ENCODE results near the gene TOMM20. TPM values are rescaled to one million over a fixed set of nuclear protein-coding genes. Genes with fewer than 3 reads are reported as not detected.

The TOMM20 gene
- total RNA-seq, 1 donor from 2014 or later, result 70.6 TPM

- intact Hi-C loops (cut with micrococcal nuclease), result no loop called here
Observed at GRCh38 chr1:235136111-235136510, 7.5 kb upstream of the TOMM20 start.

GRCh38 chr1:235134171-235134570, 5.5 kb upstream of the TOMM20 start:
- intact Hi-C loops (cut with micrococcal nuclease), result no loop called here

GRCh38 chr1:235133086-235133485, 4.4 kb upstream of the TOMM20 start:
- intact Hi-C loops (cut with micrococcal nuclease), result no loop called here

GRCh38 chr1:235131961-235132360, 3.3 kb upstream of the TOMM20 start:
- intact Hi-C loops (cut with micrococcal nuclease), result no loop called here

- intact Hi-C loops (cut with micrococcal nuclease), result no loop called here
Observed at GRCh38 chr1:235130766-235131270, 2.2 kb upstream of the TOMM20 start.

- intact Hi-C loops (cut with micrococcal nuclease), result loop anchor here (2.0 to 5.0 kb wide), 2 partner anchors 375 to 758 kb away; partner anchors contain the start of genes B3GALNT2 and COA6
Observed at GRCh38 chr1:235129774-235130570, 1.3 kb upstream of the TOMM20 start.

DNA sequence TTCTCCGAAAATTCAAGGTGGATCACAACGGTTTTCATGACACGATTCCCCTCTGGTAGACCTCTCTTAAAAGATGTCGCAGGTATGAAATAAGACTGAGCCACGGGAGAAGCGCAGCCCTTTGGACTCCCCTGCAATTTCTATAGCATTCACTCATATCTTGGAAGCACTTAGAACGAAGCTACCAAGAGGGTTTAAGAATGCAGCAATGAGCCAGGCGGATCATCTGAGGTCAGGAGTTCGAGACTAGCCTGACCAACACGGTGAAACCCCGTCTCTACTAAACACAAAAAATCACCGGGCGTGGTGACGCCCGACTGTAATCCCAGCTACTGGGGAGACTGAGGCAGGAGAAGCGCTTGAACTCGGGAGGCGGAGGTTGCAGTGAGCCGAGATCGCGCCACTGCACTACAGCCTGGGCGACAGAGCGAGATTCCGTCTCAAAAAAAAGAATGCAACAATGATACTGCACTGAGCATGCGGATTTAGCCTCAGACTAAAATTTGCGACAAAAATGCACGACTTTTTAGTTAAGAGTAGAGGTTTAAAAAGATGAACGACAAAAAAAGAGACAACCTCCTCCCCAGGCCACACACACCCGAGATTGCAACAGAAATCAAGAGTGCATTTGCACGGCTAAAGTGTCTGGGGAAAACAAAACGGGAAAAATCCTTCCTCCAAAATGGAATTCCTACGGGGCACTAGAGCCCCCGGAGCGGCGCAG, 743 bp downstream of the TOMM20 start:
- intact Hi-C loops (cut with micrococcal nuclease), result loop anchor here (1.0 to 5.0 kb wide), 5 partner anchors 24 to 756 kb away; partner anchors contain the start of genes ARID4B, B3GALNT2, COA6 and GGPS1

- intact Hi-C loops (cut with micrococcal nuclease), result loop anchor here (5.0 kb wide), 1 partner anchor 755 kb away; the partner anchor contains the start of gene COA6
Observed at GRCh38 chr1:235127203-235127602, 1.4 kb downstream of the TOMM20 start.

DNA sequence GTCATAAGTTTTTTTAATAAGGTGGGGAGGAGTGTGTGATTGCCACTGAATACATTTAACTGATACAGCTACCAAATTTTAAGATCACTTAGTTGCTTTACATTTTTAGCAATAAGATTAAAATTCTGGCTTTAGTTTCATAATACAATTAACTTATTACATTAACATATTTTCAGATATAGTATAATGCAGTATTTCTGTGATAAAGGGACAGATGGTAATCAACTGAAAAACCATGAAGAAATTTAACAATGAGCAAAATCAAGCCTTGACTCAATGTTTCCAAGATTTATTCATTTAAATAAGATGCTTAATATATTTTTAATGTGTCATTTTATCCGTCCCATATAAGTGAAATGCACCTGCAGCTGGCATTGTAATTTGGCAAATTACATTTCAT, 4.0 kb downstream of the TOMM20 start:
- intact Hi-C loops (cut with micrococcal nuclease), result loop anchor here (5.0 kb wide), 1 partner anchor 752 kb away; the partner anchor contains the start of gene COA6

- intact Hi-C loops (cut with micrococcal nuclease), result no loop called here
Observed at GRCh38 chr1:235124111-235124510, 4.5 kb downstream of the TOMM20 start.

DNA sequence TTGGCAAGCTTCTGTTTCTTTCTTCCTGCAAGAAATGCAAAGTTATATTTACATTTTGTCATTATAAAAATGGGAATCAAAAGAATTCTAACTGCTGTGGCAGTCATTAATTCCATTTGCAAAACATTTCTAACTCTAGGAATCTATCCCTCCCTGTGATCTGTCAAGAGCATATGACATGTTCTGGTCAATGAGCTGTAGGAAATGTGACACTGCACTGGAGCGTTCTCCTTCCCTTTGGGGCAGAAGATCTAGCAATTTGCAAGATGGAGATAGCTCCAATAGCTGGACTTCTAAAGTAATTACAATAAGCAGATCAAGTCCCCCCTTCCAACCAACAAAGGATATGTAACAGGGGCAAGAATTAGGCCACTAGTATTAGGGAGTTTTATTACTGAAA, 6.3 kb downstream of the TOMM20 start:
- intact Hi-C loops (cut with micrococcal nuclease), result no loop called here

DNA sequence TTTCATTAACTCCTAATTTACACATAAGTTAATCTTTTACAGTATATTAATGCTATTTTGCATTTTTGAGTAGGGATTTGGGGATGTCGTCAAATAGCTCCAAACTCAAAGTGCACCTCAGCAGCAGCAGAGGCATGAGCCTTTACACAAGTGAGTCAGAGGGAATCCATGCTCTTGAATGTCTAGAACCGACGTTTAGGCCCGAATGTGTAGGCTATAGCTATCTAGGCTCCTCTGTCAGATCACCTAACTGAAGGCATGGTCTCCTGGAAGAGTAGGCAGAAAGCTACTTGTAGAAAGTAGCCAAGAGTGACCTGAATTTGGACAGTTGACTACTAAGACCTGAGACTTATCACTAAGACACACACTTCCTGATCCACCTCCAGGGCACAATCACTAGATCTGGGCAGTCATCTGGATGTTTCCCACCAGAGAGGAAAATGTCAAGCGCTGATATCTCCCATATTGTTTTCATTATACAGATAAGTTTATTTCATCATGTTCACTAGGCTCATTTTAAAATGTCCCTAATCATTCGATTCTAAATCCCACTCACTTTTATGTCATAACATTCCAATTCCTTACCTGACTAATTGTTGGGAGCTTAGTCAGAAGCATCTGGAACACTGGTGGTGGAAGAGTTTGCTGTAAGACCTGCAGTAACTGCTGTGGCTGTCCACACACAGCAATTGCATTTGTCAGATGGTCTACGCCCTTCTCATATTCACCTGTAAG, 15.3 kb downstream of the TOMM20 start:
- intact Hi-C loops (cut with micrococcal nuclease), result no loop called here

- intact Hi-C loops (cut with micrococcal nuclease), result no loop called here
Observed at GRCh38 chr1:235112297-235113182, 16.1 kb downstream of the TOMM20 start.

DNA sequence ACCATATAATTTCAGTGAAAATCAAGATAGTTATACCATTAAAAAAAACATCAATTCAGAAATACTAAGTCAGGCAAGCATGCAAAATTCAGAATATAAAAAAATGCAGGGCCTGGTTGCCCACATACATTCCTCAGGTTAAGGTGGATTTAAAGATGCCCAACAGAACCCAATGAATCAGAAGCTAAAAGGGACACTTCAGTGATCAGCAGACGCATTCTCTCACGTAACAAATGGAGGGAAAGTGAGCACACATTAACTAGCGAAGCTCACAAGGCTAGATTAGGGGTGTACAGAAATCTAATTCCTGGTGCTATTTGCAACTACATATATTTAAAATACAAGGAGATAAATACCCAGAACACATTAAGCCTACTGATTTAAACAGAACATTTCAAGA, 17.5 kb downstream of the TOMM20 start:
- intact Hi-C loops (cut with micrococcal nuclease), result no loop called here

GRCh38 chr1:235108876-235109275, 19.8 kb downstream of the TOMM20 start:
- intact Hi-C loops (cut with micrococcal nuclease), result no loop called here

GRCh38 chr1:235108185-235108593, 20.4 kb downstream of the TOMM20 start:
- intact Hi-C loops (cut with micrococcal nuclease), result no loop called here

- intact Hi-C loops (cut with micrococcal nuclease), result no loop called here
Observed at GRCh38 chr1:235107368-235108184, 21.1 kb downstream of the TOMM20 start.

GRCh38 chr1:235106457-235106856, 22.2 kb downstream of the TOMM20 start:
- intact Hi-C loops (cut with micrococcal nuclease), result no loop called here

All from T-helper 2 cell treated with Interferon-gamma antibody and Interleukin-4, amounts not matched to agents 100 ng/mL and 5 ng/mL, for 36 hours (primary cell).